ENCODE results near the gene TTC39B.
"Not testable (repeated sequence)": the region's sequence is repeated elsewhere in the genome, so short reads cannot be mapped to it uniquely, and the experiment has no call there.

Gene TTC39B

DNA sequence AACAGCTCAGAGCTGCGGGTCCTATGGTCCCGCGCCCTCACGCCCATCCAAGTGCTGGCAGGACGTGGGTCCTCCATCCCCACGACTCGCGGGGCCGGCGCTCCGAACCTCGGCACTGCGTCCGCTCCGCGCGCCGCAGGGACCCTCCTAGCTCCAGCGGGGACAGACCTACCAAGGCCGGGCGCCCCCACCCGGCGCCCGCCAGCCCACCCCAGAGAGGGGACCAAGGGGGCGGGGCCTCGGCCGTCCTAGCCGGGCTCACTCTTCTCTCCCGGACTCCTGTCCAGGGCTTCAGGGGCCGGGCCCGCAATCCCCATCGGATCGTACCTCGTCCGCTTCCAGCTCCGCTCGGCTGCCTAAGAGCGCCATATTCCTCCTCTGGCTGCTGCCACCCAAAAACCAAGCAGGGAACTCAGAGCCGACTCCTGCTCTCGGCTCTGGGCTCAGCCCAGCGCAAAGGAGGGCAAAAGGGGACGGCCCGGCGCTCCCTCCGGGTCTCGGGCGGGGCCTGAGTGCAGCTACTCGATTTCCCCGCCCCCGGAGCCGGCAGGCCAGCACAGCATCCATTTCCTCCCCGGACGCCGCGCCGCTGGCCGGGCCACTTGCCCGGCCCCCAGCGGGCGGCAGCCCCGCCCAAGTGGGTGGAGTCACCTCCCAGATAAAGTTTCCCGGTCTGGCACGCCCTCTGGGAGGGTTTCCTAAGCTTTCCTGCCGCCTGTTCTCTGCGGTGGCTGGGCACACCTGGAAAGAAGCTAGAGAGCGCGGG is at the start of gene TTC39B:
Gene TTC39B, minus strand, starts transcription at position 460 of the 766 bp plus-strand sequence. Its CDS starts 91 bp downstream, at position 369.
- DNase-seq: peak; percentile 81 to 91

DNA sequence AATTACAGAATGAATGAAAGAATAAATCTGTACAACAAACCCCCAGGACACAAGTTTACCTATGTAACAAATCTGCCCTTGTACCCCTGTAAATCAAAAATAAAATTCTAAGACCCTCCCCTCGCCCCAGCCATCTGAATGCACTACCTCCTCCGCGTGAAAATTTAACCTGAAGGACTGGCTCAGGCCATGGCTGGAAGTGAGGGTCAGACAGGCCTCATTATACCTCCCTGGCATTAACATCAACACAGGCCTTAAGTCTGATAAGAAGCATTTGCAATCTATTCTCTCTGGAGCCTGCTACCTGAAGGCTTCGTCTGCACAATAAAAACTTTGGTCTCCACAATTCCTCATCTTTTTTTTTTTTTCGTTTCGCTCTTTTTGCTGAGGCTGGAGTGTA is 48.7 kb upstream of the TTC39B start:
- no peak for DNase-seq

DNA sequence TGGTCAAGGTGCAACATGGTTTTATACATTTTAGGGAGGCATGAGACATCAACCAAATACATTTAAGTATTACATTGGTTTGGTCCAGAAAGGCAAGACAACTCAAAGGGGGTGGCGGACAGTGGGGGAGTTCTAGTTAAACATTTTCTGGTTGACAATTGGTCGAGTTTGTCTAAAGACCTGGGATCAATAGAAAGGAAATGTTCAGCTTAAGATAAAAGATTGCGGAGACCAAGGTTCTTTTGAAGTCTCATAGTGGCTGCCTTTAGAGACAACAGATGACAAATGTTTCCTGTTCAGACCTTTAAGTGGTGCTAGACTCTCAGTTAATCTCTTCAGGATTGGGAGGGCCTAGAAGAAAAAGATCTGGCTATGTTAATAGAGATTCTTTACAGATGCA is 47.7 kb upstream of the TTC39B start:
- DNase-seq: no peak

DNA sequence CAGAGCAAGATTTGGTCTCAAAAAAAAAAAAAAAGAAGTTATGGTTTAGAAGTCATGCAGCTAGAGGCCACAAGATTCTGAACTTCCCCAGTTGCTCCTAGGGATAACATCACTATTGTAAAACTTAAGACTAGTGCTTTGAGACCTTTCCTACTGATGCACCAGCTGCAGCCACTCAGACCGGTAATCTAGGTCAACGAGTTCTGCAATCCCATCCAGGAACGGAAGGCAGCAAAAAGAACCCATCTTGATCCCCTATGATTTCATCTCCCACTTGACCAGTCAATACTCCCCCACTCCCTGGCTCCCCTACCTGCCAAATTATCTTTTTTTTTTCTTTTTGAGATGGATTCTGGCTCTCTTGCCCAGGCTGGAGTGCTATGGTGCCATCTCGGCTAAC is 46.9 kb upstream of the TTC39B start:
- DNase-seq: no peak

DNA sequence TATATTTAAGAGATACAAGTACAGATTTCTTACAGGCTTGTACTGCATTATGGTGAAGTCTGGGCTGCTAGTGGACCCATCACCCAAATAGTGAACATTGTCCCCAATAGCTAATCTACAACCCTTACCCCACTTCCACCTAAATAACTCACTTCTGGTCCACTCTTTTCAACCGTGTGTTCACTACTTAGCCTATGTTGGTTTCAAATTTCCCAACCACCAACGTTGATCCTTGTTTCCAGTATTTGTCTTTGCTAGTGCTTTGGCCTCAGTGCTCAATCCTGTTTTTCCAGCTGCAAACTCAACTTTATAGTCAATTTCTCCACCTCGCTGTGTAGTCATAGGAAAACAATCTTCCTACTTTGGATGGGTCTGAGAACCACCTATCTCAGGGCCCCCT is 45.3 kb upstream of the TTC39B start:
- DNase-seq: no peak

DNA sequence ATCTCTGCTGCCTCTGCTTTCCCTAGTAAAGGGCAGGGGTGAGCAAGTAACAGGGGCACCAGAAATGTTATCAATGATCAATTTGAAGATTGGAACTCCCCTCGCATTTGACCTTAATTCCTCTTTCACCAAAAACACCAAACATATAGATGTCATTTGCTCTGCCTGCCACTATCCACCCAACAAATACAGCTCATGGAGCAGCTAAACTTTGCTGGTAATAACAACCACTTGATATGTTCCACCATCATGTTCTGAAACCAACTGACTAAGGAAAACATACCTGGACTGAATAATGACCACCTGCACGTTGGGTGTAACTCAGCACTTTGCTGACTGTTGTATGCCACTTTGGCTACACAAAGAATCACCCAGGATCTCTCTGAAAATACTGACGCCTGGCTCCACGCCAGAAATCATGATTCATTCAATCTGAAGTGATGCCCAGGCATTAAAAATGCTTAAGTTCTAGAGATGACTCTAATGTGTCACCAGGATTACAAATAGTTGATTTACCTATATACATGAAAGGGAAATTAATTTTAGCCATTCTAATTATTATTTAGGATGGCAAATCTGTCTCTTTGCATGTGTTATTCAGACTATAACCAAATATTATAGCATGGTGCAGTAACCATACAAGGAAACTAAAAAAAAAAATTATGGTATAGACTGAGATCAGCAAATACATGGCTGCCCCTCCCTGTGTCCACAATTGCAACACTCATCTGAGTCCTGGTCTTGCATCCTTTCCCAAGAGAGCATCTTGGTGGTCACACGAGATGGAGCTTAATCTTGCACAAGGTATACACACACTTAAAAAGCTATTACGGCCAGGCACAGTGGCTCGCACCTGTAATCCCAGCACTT is 43.1 kb upstream of the TTC39B start:
- peak; percentile 19 to 24 for DNase-seq

DNA sequence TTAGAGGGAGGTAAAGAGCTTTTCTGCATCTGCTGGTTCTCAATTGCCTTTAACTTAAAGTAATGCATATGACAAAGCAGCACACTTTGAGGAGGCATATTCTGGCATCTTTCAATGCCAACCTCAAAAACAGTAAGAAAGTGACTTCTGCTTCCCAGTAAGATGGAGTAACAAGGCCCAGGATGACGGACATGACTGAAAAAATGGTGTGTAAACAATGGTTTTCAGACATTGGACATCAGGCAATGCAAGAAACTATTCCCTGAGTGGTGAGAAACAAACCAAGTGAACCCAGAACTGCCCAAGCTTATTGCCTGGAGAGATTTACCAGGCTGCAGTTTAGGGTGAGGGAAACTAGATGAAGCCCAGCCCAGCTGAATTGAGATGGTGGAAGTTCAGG is 39.8 kb upstream of the TTC39B start:
- no peak for DNase-seq

DNA sequence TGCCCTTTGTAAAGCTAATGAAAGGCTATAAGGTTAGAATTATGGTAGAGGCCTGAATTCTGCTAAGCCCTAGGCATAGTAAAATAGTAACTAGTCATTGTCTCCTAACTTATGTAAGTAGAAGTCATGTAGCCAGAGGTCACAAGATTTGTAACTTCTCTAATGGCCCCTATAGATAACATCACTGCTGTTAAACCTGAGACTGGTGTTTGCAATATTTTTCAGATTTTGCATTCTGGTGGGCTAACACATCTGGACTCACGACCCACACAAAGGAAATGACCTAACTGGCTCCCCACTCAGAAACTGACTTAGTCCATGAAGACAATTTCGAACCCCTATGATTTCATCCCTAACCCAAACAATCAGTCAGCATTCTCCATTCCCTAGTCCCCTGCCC is 37.2 kb upstream of the TTC39B start:
- DNase-seq: no peak

DNA sequence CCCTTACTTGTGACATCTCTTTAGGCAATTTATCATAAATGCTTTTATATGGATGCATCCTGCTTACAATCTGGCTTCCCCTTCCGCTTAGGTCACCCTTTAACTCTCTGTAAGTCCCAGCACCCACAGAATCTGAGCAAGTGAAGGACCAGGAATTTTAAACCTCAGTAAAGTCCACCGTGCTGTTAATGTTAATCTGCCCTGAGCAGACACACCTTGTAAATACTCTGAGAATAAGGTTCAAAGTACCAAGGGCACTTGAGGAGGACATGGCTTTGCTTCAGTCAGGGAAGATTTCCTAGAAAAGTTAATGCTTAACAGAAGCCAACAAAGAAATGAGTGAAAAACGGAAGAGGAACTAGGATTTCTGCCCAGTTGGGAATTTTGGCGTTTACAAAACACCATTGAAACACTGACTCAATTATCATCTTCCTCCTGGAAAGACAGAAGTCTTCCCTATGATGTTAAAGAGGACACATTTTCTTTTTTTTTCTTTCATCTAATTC is 26.4 kb upstream of the TTC39B start:
- DNase-seq: no peak

DNA sequence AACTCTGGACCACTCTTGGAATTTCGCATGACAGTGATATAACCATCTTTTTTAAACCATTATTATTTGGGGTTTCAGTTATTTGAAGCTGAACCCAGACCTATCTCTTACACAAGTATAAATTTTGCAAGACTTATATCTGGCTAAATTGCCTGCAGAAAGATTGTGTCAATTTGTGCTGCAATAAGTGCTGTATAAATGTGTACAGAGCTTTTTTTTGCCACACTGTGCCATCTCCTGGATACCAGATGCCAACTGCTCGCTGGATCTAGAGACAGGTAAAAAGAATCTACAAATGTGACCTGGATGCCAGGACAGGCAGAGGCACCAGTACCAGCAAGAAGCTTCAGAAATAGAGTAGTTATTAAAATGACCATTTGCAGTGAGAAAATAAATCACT is 25.9 kb upstream of the TTC39B start:
- no peak for DNase-seq

DNA sequence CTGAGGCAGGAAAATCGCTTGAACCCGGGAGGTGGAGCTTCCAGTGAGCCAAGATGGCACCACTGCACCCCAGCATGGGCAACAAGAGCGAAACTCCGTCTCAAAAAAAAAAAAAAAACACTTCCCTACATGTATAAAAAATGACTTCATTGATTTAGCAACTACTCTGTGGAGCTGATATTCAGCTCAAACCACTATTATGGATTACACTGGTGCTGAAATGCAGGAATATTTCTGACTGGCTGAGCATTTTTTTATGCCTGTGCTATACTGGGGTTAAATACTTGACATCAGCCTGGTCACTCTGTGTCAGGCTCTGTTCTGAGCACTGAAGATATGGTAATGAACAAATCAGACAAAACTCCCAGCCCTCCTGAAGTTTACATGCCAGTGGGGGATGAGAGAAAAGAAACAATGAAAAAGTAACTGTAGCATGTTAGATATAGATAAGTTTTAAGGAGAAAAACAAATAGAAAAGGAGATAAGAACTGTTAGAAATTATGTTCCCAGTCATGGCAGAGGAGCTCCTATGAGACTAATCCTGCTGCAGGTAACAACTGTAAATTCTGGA is 22.6 kb upstream of the TTC39B start:
- DNase-seq: no peak

DNA sequence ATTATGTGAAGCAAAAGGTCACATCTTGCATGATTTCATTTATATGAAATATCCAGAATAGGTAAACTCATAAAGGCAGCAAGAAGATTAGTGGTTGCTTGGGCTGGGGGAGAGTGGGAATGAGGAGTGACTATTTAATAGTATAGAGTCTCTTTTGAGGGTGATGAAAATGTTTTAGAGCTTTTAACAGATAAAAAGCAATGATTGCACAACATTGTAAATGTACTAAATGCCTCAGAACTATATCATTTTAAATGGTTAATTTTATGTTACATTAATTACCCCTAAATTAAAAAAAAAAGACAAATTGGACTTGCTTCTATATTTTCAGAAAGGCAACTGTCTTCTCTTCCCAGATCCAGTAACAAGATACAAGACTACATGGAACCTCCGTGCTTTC is 21.9 kb upstream of the TTC39B start:
- DNase-seq: no peak

DNA sequence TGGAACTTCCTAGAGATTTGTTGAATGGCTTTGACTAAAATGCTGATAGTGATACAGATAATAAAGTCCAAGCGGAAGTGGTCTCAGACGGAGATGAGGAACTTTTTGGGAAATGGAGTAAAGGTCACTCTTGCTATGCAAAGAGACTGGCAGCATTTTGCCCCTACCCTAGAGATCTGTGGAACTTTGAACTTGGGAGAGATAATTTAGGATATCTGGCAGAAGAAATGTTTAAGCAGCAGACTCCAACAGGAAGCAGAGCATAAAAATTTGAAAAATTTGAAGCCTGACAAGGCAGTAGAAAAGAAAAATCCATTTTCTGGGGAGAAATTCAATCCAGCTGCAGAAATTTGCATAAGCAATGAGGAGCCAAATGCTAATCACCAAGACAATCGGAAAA is 15.7 kb upstream of the TTC39B start:
- DNase-seq: not testable (repeated sequence)

DNA sequence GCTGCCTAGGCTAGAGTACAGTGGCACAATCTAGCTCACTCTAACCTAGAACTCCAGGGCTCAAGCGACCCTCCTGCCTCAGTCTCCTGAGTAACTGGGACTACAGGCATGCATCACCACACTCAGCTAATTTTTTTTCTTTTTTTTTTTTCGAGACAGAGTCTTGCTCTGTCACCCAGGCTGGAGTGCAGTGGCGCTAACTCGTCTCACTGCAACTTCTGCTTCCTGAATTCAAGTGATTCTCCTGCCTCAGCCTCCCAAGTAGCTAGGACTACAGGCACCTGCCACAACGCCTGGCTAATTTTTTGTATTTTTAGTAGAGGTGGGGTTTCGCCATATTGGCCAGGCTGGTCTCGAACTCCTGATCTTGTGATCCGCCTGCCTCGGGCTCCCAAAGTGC is 12.6 kb upstream of the TTC39B start:
- DNase-seq: not testable (repeated sequence)

DNA sequence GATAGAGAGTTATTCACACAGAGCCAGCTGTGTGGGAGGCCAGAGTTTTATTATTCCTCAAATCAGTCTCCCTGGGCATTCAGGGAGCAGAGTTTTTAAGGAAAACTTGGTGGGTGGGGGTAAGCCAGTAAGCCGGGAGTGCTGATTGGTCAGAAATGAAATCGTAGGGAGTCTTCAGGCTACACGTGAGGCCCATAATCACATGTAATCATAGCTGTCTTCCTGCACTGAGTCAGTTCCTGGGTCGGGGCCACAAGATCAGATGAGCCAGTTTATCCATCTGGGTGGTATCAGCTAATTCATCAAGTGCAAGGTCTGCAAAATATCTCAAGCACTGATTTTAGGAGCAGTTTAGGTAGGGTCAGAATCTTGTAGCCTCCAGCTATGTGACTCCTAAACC is 10.8 kb upstream of the TTC39B start:
- no peak for DNase-seq

DNA sequence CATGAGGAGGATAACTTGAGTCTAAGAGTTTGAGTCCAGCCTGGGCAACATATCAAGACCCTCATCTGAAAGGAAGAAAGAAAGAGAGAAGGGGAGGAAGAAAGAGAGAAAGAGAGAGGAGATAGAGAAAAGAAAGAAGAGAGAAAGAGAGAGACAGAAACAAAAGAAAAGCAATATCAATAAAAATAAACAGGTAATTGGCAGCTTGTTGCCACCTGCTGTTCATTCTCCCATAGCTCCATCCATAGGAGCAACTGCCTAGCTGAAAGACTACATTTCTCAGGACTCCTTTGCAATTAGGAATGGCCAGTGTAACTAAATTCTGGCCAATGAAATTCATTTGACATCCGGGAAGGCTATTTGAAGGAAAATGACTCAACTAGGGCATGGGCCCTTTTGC is 4.6 kb upstream of the TTC39B start:
- DNase-seq: no peak

DNA sequence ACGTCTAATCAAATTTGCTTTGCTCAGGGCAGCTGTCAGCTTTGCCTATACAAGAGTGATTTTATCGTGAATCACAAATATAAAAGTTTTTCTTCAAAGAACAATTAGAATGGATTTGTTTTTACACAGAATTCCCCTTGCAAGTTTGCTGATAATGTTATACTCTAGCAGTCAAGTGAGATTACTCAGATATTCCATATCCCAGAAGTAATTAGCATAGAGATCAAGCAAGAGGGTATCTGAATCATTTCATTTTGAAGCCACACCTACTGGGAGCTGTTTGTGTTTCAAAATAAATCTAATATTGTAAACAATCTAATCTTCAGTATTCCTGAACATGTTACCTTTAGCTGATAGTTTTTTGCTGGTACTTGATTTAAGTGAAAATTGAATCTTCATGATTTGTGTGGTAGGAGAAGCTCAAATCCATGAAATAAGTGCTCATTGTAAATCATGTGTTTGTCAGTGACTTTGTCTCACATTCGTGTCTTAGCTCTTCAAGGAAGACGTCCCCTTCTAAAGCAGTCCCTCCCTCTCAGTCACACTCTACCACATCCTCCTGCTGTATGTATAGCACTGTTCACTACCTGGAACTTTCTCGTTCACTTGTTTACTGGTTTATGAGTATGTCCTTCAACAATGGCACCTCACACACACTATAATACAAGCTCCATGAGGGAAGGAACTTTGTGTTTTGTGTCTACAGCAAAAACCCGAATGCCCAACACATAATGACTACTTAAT is 3.3 kb upstream of the TTC39B start:
- peak in 1 of 2 donors; percentile 20 for DNase-seq

DNA sequence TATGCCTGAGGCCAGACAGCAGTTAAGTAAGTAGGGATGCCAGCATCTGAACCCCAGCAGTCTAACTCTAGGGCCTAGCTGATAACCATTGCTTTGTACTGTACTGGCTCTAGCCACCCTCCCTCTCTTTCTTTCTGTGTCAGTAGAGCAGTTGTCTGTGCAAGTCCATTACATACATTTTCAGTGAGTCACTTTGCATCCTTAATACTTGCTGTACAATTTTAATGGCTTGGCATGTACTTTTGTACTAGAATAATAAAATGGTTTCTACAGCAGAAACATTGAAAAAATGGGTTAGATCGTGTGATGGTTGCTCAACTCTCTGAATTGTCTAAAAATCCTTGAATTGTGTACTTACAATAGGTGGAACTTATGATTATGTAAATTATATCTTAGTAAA is 1.5 kb upstream of the TTC39B start:
- no peak for DNase-seq

DNA sequence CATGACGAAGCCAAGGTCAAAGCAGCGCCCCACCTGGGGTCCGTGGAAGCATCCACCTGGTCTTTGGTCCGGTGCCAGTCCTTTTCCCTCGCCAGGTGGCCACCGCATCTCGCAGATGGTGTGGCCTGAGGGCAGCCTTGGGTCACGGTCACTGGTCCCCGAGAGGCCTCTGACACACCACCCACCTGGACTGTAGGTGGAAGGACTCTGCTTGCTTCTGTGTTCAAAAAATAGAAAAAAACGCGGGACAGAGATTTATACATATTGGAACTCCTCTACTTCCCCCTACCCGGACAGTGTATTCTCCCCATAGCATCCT is 466 bp upstream of the TTC39B start:
- DNase-seq: no peak

DNA sequence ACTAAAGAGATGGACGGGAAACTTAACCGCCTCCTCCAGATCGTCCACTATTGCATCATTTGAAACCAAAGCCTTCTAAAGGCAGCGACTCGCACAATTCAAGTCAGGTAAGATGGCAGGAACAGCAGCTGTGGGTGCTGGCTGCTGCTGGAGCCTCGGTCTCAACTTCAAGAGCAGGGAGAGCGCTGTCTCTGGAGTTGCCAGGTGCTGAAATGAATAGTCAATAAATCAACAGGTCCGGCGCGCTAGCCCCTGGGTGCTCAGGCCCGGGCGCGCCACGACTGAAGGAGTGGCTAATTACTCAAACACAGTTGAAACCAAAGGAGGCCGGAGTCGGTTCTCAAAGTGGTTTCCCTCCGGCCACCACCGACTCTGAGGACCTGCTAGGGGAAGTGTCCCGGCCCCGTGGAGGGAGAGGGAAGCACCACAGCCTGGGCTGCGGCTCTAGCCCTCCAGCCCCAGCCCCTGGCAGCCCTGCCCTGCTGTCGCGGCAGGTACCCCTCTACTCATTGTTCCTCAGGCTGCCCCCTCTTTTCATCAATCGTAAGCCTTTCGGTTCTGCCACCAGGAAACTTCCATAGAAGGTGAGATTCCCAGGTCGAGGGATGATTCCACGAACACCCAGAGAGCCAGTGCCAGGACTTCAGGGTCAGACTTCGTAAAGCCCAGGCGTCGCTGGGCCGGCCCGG is 804 bp downstream of the TTC39B start:
- DNase-seq: peak; percentile 47 to 50

DNA sequence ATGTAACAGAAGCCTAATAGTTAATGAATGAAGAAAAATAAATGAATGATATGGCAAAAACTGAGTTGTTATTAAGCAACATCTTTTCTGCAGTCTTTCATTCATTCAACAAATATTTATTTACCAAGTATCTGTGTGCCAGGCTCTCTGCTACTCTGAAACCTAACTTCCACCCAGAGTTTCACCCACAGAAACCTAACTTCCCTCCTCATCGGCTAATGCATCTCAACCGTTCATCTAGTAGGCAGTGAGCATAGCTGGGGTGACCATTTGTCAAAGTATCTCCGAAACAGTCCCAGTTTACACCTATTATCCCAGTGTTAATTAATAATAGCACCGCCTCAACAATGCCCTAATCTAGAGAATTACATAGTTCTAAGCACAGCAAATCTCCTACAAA is 1.5 kb downstream of the TTC39B start:
- DNase-seq: no peak

DNA sequence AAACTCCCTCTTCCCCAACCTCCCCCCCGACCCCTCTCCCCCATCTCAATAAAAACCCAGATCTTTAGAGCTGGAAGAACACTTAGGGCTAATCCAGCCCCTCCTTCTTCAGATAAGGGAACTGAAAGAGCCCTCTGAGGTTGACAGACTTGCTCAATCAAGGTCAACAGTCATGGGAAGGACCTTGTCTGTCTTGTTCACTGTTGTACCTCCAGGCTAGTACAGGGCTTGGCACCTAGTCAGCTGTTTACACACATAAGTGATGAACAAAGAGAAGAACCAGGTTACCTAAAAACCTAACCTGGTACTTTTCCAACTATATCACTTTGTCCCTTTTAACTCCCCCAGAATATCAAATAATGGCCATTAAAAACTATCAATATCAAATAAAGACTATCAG is 2.4 kb downstream of the TTC39B start:
- no peak for DNase-seq

DNA sequence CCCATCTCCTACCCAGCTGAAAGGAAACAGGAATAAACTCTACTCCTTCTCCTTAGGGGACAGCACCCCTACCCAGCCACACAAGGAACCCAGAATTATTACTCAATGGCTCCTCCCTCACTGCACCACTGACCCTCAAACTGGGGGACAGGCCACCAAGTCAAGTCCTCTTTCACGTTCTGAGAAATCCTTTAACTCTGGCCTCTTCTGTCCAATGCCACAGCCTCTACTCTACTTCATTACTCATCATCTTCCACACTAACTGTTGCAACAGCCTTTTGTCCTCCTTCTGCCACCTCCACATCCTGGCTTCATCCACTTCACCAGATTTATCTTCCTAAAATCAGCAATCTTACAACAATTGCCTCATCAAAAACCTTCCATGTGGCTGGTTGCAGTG is 6.8 kb downstream of the TTC39B start:
- DNase-seq: no peak
